Measurements from ENCODE around the gene MAGOH. TPM values are rescaled to one million over a fixed set of nuclear protein-coding genes. Genes with fewer than 3 reads are reported as not detected.

The MAGOH gene
- total and polyA plus RNA-seq, 2 experiments from 2014 or later, result 21.9 to 34.3 TPM

GRCh38 chr1:53180226-53180625, 58.1 kb downstream of the MAGOH start:
- Histone ChIP-seq H3K9me3 (ENCODE audit: low read depth) (no peaks in the 10 kb centered on the region), H3F3A (ENCODE audit: insufficient read depth) (peaks cover 36% of the 10 kb centered on the region), H3K27me3 (replicated peaks; ENCODE audit: insufficient read depth) (no peaks in the 10 kb centered on the region), H3K36me3 (ENCODE audit: low read depth) (no peaks in the 10 kb centered on the region), H3K4me1 (ENCODE audit: insufficient read depth) (peaks cover 54% of the 10 kb centered on the region), H2AFZ (no peak overlapping the region), H3K4me3 (no peak overlapping the region), H3K27ac (peak overlapping the region; percentile 16), H3K9ac (no peak overlapping the region), H3K9me2 (ENCODE audit: insufficient read depth) (no peaks in the 10 kb centered on the region), H3K4me2 (ENCODE audit: unreplicated experiment) (no peak overlapping the region), H4K20me1 (ENCODE audit: insufficient read depth) (no peaks in the 10 kb centered on the region), H3K79me2 (ENCODE audit: insufficient read depth) (no peaks in the 10 kb centered on the region)
- in situ Hi-C loops (cut with MboI), result loop anchor here (10.0 to 25.0 kb wide), 2 partner anchors 365 to 468 kb away; no protein-coding TSS in a partner anchor
- 88 to 94% methylated on average over 2 of the region's 2 CpGs for WGBS, 2 experiments (ENCODE audit: low coverage in 1 of 2, low lambda C conversion rate in 2 of 2, missing lambda C conversion rate in 2 of 2)
- TF ChIP-seq EZH2 (IDR thresholded peaks at IDR 0.05; ENCODE audit: insufficient read depth, poor library complexity, severe bottlenecking) (no peak), EZH2phosphoT487 (IDR thresholded peaks at IDR 0.05; ENCODE audit: insufficient read depth, low read depth) (no peak)
- DNase-seq, result peak; percentile 53

Other genes starting within 250 kb of the MAGOH start
- 54.0 and 54.8 TPM in 2 replicates for gene PODN, start 176.3 kb downstream of the MAGOH start, total RNA-seq (2014; rRNA removed; shearing (Covaris generic))
- 71.6 and 73.7 TPM in 2 replicates for gene PODN, start 176.3 kb downstream of the MAGOH start, polyA plus RNA-seq (2016; fragmentation: Nextera tagmentation; extraction: Ambion mirVana)
- 0.13 TPM in 1 of 2 replicates, not detected in the other for gene SLC1A7, start 95.9 kb downstream of the MAGOH start, total RNA-seq (2014; rRNA removed; shearing (Covaris generic))
- gene SLC1A7, start 95.9 kb downstream of the MAGOH start, polyA plus RNA-seq (2016; fragmentation: Nextera tagmentation; extraction: Ambion mirVana), result 0.51 and 0.76 TPM in 2 replicates
- 16.2 and 24.5 TPM in 2 replicates for gene CPT2, start 41.7 kb downstream of the MAGOH start, total RNA-seq (2014; rRNA removed; shearing (Covaris generic))
- gene CPT2, start 41.7 kb downstream of the MAGOH start, polyA plus RNA-seq (2016; fragmentation: Nextera tagmentation; extraction: Ambion mirVana), result 15.2 and 15.8 TPM in 2 replicates
- 49.7 and 63.2 TPM in 2 replicates for gene CZIB, start 17.9 kb downstream of the MAGOH start, total RNA-seq (2014; rRNA removed; shearing (Covaris generic))
- gene CZIB, start 17.9 kb downstream of the MAGOH start, polyA plus RNA-seq (2016; fragmentation: Nextera tagmentation; extraction: Ambion mirVana), result 76.6 and 83.4 TPM in 2 replicates
- gene LRP8, start 89.6 kb upstream of the MAGOH start, total RNA-seq (2014; rRNA removed; shearing (Covaris generic)), result 6.3 and 8.9 TPM in 2 replicates
- gene LRP8, start 89.6 kb upstream of the MAGOH start, polyA plus RNA-seq (2016; fragmentation: Nextera tagmentation; extraction: Ambion mirVana), result 1.3 TPM in 2 replicates
- gene DMRTB1, start 220.9 kb upstream of the MAGOH start, total RNA-seq (2014; rRNA removed; shearing (Covaris generic)), result not detected in 2 replicates
- gene DMRTB1, start 220.9 kb upstream of the MAGOH start, polyA plus RNA-seq (2016; fragmentation: Nextera tagmentation; extraction: Ambion mirVana), result not detected in 2 replicates

All from GM23248 (cell line).